Nephron progenitor cell (in vitro differentiated cells): ENCODE results near the gene RITA1.
A peak's percentile ranks its signal among the peaks of the same experiment; 100 is the strongest.

ENCODE experiments used
- DNase-seq: peaks from one replicate; pipeline ENCODE4 v3.0.0; 2021
- H3K27ac Mint-ChIP-seq: 2 replicates; pipeline ENCODE4 v1.8.0; 2021; ENCODE audit warnings: mild to moderate bottlenecking, moderate library complexity, mixed read lengths
- H3K27me3 Mint-ChIP-seq: 2 replicates; pipeline ENCODE4 v1.8.0; 2021; ENCODE audit warnings: mild to moderate bottlenecking, low read depth, mixed read lengths; ENCODE audit not compliant: poor library complexity
- H3K36me3 Mint-ChIP-seq: 2 replicates; pipeline ENCODE4 v1.8.0; 2021; ENCODE audit warnings: low read depth, mixed read lengths
- H3K4me1 Mint-ChIP-seq: 2 replicates; pipeline ENCODE4 v1.8.0; 2021; ENCODE audit warnings: mixed read lengths
- H3K4me3 Mint-ChIP-seq: 2 replicates; pipeline ENCODE4 v1.8.0; 2021; ENCODE audit warnings: mild to moderate bottlenecking, moderate library complexity, mixed read lengths
- H3K9me3 Mint-ChIP-seq: 2 replicates; pipeline ENCODE4 v1.8.0; 2021; ENCODE audit warnings: mild to moderate bottlenecking, moderate library complexity, mixed read lengths
- CTCF ChIP-seq: fragments of 200-600 bp; sonication (generic); IDR thresholded peaks from 2 replicates; pipeline ENCODE4 v1.5.0; 2021; ENCODE audit warnings: antibody characterized with exemption

The RITA1 gene

GRCh38 chr12:113158439-113159203, 26.9 kb upstream of the RITA1 start:
- Mint-ChIP-seq H3K4me3 (no peak overlapping the region), H3K27ac (no peak overlapping the region), H3K4me1 (peaks cover 33% of the 10 kb centered on the region), H3K36me3 (peaks cover 42% of the 10 kb centered on the region), H3K27me3 (peaks cover 46% of the 10 kb centered on the region), H3K9me3 (no peaks in the 10 kb centered on the region)
- no peak for DNase-seq
- TF ChIP-seq CTCF = no peak

- Mint-ChIP-seq H3K9me3 (no peaks in the 10 kb centered on the region), H3K4me1 (peaks cover 33% of the 10 kb centered on the region), H3K4me3 (no peak overlapping the region), H3K36me3 (peaks cover 43% of the 10 kb centered on the region), H3K27ac (no peak overlapping the region), H3K27me3 (peaks cover 32% of the 10 kb centered on the region)
- no peak for TF ChIP-seq CTCF
- no peak for DNase-seq
Measured at GRCh38 chr12:113159937-113160336, 25.6 kb upstream of the RITA1 start.

GRCh38 chr12:113161415-113162016, 24.0 kb upstream of the RITA1 start:
- DNase-seq = peak; percentile 94
- Mint-ChIP-seq H3K27me3 (peaks cover 17% of the 10 kb centered on the region), H3K9me3 (no peaks in the 10 kb centered on the region), H3K4me3 (peak overlapping the region; percentile 35), H3K4me1 (peaks cover 33% of the 10 kb centered on the region), H3K27ac (peak overlapping the region; percentile 93), H3K36me3 (peaks cover 44% of the 10 kb centered on the region)
- no peak for TF ChIP-seq CTCF

- H3K4me3 Mint-ChIP-seq = no peak overlapping the region
- H3K27ac Mint-ChIP-seq = no peak overlapping the region
- DNase-seq = no peak
- no peaks in the 10 kb centered on the region for H3K9me3 Mint-ChIP-seq
- H3K27me3 Mint-ChIP-seq = peaks cover 8% of the 10 kb centered on the region
- H3K4me1 Mint-ChIP-seq = peaks cover 33% of the 10 kb centered on the region
- H3K36me3 Mint-ChIP-seq = peaks cover 35% of the 10 kb centered on the region
- TF ChIP-seq CTCF = no peak
Measured at GRCh38 chr12:113162102-113163029, 23.2 kb upstream of the RITA1 start.

GRCh38 chr12:113163030-113163360, 22.5 kb upstream of the RITA1 start:
- Mint-ChIP-seq H3K27me3 (peaks cover 2% of the 10 kb centered on the region), H3K4me1 (peaks cover 33% of the 10 kb centered on the region), H3K27ac (no peak overlapping the region), H3K36me3 (peaks cover 29% of the 10 kb centered on the region), H3K4me3 (no peak overlapping the region), H3K9me3 (no peaks in the 10 kb centered on the region)
- no peak for DNase-seq
- no peak for TF ChIP-seq CTCF
